Measurements from ENCODE around the gene ELOA. TPM values are rescaled to one million over a fixed set of nuclear protein-coding genes. Genes with fewer than 3 reads are reported as not detected.
A peak's percentile ranks its signal among the peaks of the same experiment; 100 is the strongest.

The ELOA gene
- total RNA-seq, 4 donors from 2014 or later: 9.6 to 39.3 (median 33.2) TPM

- no peak overlapping the region for H3K4me3 ChIP-seq
- peaks cover 0 to 16% (median 4%) of the 10 kb centered on the region in 4 donors for H3K36me3 ChIP-seq
- no peaks in the 10 kb centered on the region for H3K9me3 ChIP-seq
- peak; percentile 89 for DNase-seq
- in situ Hi-C loops (cut with MboI; ENCODE audit: low pct_ligation_motif_present in 1 of 4, low pct_unique_long_range_greater_than_20kb in 1 of 4, low sequenced_read_pairs in 3 of 4): loop anchor here in 2 of 4 donors (10.0 to 25.0 kb wide), 2 partner anchors 55 to 103 kb away; partner anchors contain the start of genes CNR2 (in 1 of the 2) and FUCA1 (in 1 of the 2)
- intact Hi-C loops (cut with DNase I; ENCODE audit: low total_unique reads): loop anchor here (10.0 kb wide), 1 partner anchor 55 kb away; the partner anchor contains the start of gene FUCA1
- peak overlapping the region; percentile 57 to 74 (median 66) for H3K27ac ChIP-seq
- H3K27me3 ChIP-seq: no peaks in the 10 kb centered on the region
- peaks cover 5 to 19% (median 18%) of the 10 kb centered on the region in 4 donors for H3K4me1 ChIP-seq
- TF ChIP-seq EP300 (IDR thresholded peaks at IDR 0.05; ENCODE audit: low read depth) (no peak), POLR2AphosphoS5 (IDR thresholded peaks at IDR 0.05) (peak in 2 of 3 donors; percentile 50 to 51), CTCF (IDR thresholded peaks at IDR 0.05) (peak; percentile 70 to 89 (median 85)), POLR2A (IDR thresholded peaks at IDR 0.05) (no peak)
- WGBS, 2 donors (ENCODE audit: low coverage in 1 of 2): 14 to 40% methylated on average over 1 to 6 of the region's 6 CpGs
Measured at GRCh38 chr1:23809751-23810171, 66.5 kb downstream of the ELOA start.

GRCh38 chr1:23810818-23811540 lies 67.7 kb downstream of the ELOA start:
- DNase-seq: peak; percentile 85
- Histone ChIP-seq H3K27me3 (no peaks in the 10 kb centered on the region), H3K27ac (peak overlapping the region; percentile 57 to 74 (median 66)), H3K4me3 (no peak overlapping the region), H3K4me1 (peaks cover 5 to 19% (median 18%) of the 10 kb centered on the region in 4 donors), H3K9me3 (no peaks in the 10 kb centered on the region), H3K36me3 (peaks cover 0 to 26% (median 7%) of the 10 kb centered on the region in 4 donors)
- intact Hi-C loops (cut with DNase I; ENCODE audit: low total_unique reads) (no loop called here), in situ Hi-C loops (cut with MboI; ENCODE audit: low pct_ligation_motif_present in 1 of 4, low pct_unique_long_range_greater_than_20kb in 1 of 4, low sequenced_read_pairs in 3 of 4) (loop anchor here in 1 of 4 donors (25.0 kb wide), 1 partner anchor 101 kb away; the partner anchor contains the start of gene CNR2)
- 23 to 39% methylated on average over 3 of the region's 3 CpGs for WGBS, 2 donors (ENCODE audit: low coverage in 1 of 2)
- TF ChIP-seq POLR2AphosphoS5 (IDR thresholded peaks at IDR 0.05) (peak in 1 of 3 donors; percentile 16), EP300 (IDR thresholded peaks at IDR 0.05; ENCODE audit: low read depth) (no peak), CTCF (IDR thresholded peaks at IDR 0.05) (peak; percentile 52 to 96 (median 78))

Other genes starting within 250 kb of the ELOA start
- gene E2F2, start 212.2 kb upstream of the ELOA start, total RNA-seq: 10 to 100 TPM in 2 of 4 donors, 1 to 10 TPM in 2; 6.7 to 11.6 (median 8.9) TPM
- gene ID3, start 184.0 kb upstream of the ELOA start, total RNA-seq: 100 to 1,000 TPM; 174 to 363 (median 253) TPM
- 100 to 1,000 TPM; 382 to 822 (median 494) TPM for gene RPL11, start 51.7 kb upstream of the ELOA start, total RNA-seq
- 10 to 100 TPM; 36.7 to 40.6 (median 38.9) TPM for gene PITHD1, start 34.9 kb downstream of the ELOA start, total RNA-seq
- gene LYPLA2, start 47.7 kb downstream of the ELOA start, total RNA-seq: 100 to 1,000 TPM in 1 of 4 donors, 10 to 100 TPM in 3; 23.1 to 110 (median 84.4) TPM
- gene GALE, start 57.3 kb downstream of the ELOA start, total RNA-seq: 100 to 1,000 TPM in 2 of 4 donors, 10 to 100 TPM in 2; 28.5 to 166 (median 124) TPM
- 10 to 100 TPM; 59.8 to 83.4 (median 60.7) TPM for gene HMGCL, start 82.0 kb downstream of the ELOA start, total RNA-seq
- gene FUCA1, start 124.8 kb downstream of the ELOA start, total RNA-seq: 100 to 1,000 TPM in 2 of 4 donors, 10 to 100 TPM in 2; 30.4 to 231 (median 92.9) TPM
- 1 to 10 TPM in 2 of 4 donors, not detected in 2; 1.6 to 3.4 TPM for gene CNR2, start 169.9 kb downstream of the ELOA start, total RNA-seq
- 100 to 1,000 TPM in 2 of 4 donors, 10 to 100 TPM in 2; 98.0 to 136 (median 111) TPM for gene PNRC2, start 216.4 kb downstream of the ELOA start, total RNA-seq
- gene SRSF10, start 236.9 kb downstream of the ELOA start, total RNA-seq: 100 to 1,000 TPM in 1 of 4 donors, 10 to 100 TPM in 3; 58.4 to 140 (median 91.3) TPM

Data from transverse colon (tissue), 4 donors.